Esophagus (tissue), 2 donors: Measurements from ENCODE around the gene TMEM86B. TPM values are rescaled to one million over a fixed set of nuclear protein-coding genes. Genes with fewer than 3 reads are reported as not detected.
A peak's percentile ranks its signal among the peaks of the same experiment; 100 is the strongest.
"Not testable (repeated sequence)": the region's sequence is repeated elsewhere in the genome, so short reads cannot be mapped to it uniquely, and the experiment has no call there.

Experiments
- H3K27ac ChIP-seq, 2 donors: one replicate each; pipeline ENCODE4 v1.5.1; 2013; ENCODE audit warnings: low read depth in 2 of 2, mild to moderate bottlenecking in 2 of 2, inconsistent platforms in 1 of 2, low read length in 1 of 2, moderate library complexity in 1 of 2
- H3K27me3 ChIP-seq, 2 donors: one replicate each; pipeline ENCODE4 v1.6.1; 2013; ENCODE audit warnings: low read length in 2 of 2, control low read depth in 1 of 2, mild to moderate bottlenecking in 1 of 2; ENCODE audit not compliant: insufficient read depth in 2 of 2, control insufficient read depth in 1 of 2
- H3K36me3 ChIP-seq, 2 donors: one replicate each; pipeline ENCODE4 v1.6.1; 2013; ENCODE audit warnings: low read length in 1 of 2; ENCODE audit not compliant: control insufficient read depth in 2 of 2, insufficient read depth in 2 of 2
- H3K4me1 ChIP-seq, 2 donors: one replicate each; pipeline ENCODE4 v1.6.1; 2013; ENCODE audit warnings: low read length in 1 of 2; ENCODE audit not compliant: control insufficient read depth in 2 of 2, insufficient read depth in 2 of 2
- H3K4me3 ChIP-seq, 2 donors: one replicate each; pipeline ENCODE4 v1.5.1; 2013; ENCODE audit warnings: low read length in 2 of 2, mild to moderate bottlenecking in 2 of 2, low read depth in 1 of 2, moderate library complexity in 1 of 2
- H3K9me3 ChIP-seq, 2 donors: one replicate each; pipeline ENCODE4 v1.6.1; 2013; ENCODE audit warnings: mild to moderate bottlenecking in 2 of 2, low read depth in 1 of 2, low read length in 1 of 2, moderate library complexity in 1 of 2; ENCODE audit not compliant: control insufficient read depth in 2 of 2, insufficient read depth in 1 of 2
- WGBS, 2 donors: extraction: QIAGEN DNeasy Blood & Tissue Kit; methylation state at CpG; one replicate each; pipeline ENCODE4 v1.1.7; 2013; 5-methylcytosine and 5-hydroxymethylcytosine counted together
- polyA plus RNA-seq, 2 donors: library from polyadenylated mRNA; stranded (reverse); fragments of 200-250 nt; gene quantifications; one replicate each; pipeline ENCODE4 v1.2.3, GENCODE V29; 2013
- donor health status: healthy with polysubstance abuse.
- donor health status: Bipolar disorder and iron deficiency.

The TMEM86B gene
- polyA plus RNA-seq, 2 donors, result 2.3 to 6.0 TPM

GRCh38 chr19:55209693-55210472, 18.7 kb downstream of the TMEM86B start:
- peaks cover 3 to 13% of the 10 kb centered on the region in 2 donors for H3K4me1 ChIP-seq
- H3K9me3 ChIP-seq, result peaks cover 2 to 3% of the 10 kb centered on the region in 2 donors
- H3K4me3 ChIP-seq, result no peak overlapping the region
- H3K27me3 ChIP-seq, result no peaks in the 10 kb centered on the region
- peak overlapping the region in 1 of 2 donors; percentile 61 for H3K27ac ChIP-seq
- no peaks in the 10 kb centered on the region for H3K36me3 ChIP-seq
- 59 to 61% methylated on average over 17 of the region's 17 CpGs for WGBS, 2 donors

GRCh38 chr19:55208880-55209692, 19.5 kb downstream of the TMEM86B start, which contains the start of gene PTPRH:
Gene PTPRH, minus strand, starts transcription at chr19:55209501. Its CDS starts 68 bp downstream, at chr19:55209433.
- Histone ChIP-seq H3K9me3 (peaks cover 2 to 3% of the 10 kb centered on the region in 2 donors), H3K4me1 (peaks cover 3 to 13% of the 10 kb centered on the region in 2 donors), H3K27ac (peak within 1 kb of the TSS in 1 of 2 donors; percentile 61), H3K27me3 (no peaks in the 10 kb centered on the region), H3K36me3 (no peaks in the 10 kb centered on the region), H3K4me3 (no peak within 1 kb of the TSS)
- WGBS, 2 donors, result 47 to 58% methylated on average over 17 of the region's 18 CpGs

DNA sequence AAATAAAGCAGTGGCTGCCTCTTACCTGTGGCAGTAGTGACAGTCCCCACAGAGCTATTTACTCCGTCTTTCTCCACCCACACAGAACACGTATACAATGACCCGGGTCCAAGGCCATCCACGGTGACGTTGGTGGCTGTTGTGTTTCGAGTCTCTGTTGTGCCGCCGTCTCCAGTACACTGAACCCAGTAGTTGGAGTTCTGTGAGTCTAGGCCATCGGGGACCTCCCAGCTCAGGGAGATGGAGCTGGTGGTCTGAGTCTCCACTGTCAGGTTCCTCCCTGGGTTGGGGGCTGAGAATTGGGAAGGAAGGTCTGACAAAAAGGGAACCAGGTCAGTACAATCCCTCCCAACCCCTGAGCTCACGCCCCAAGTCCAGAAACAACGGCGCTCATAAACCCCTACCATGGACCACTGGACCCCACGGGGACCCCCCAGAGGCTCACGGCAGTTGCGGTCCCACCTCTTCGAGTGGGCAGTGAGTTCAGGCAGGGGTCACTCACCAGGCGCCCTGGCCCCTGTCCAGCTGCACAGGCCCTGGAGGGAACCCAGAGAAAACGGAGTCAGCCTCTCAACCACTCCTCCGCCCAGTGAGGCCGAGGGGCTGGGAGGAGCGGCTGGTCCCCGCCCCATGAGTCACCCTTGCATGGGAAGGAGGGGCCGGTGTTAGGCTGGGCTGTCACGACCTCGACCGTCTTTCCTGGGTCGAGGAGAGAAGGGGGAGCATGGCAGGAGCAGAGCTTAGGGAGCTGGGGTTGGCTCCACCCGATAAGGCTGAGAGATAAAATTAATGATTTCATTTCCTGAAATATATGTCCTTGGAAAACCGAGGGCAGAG, 21.7 kb downstream of the TMEM86B start:
- H3K4me3 ChIP-seq, result no peak overlapping the region
- 23 to 33% methylated on average over 29 of the region's 29 CpGs for WGBS, 2 donors
- peaks cover 3 to 13% of the 10 kb centered on the region in 2 donors for H3K4me1 ChIP-seq
- peak overlapping the region in 1 of 2 donors; percentile 29 for H3K27ac ChIP-seq
- H3K27me3 ChIP-seq, result no peaks in the 10 kb centered on the region
- H3K36me3 ChIP-seq, result no peaks in the 10 kb centered on the region
- no peaks in the 10 kb centered on the region for H3K9me3 ChIP-seq

- not testable (repeated sequence) for H3K9me3 ChIP-seq, H3K27ac ChIP-seq, H3K4me1 ChIP-seq, H3K36me3 ChIP-seq, H3K27me3 ChIP-seq, H3K4me3 ChIP-seq
- 70 to 78% methylated on average over 10 of the region's 10 CpGs for WGBS, 2 donors
These were observed 26.4 kb downstream of the TMEM86B start for GRCh38 chr19:55202199-55202598.

GRCh38 chr19:55199620-55200204, 28.9 kb downstream of the TMEM86B start:
- Histone ChIP-seq H3K9me3 (no peaks in the 10 kb centered on the region), H3K36me3 (no peaks in the 10 kb centered on the region), H3K27ac (no peak overlapping the region), H3K4me1 (no peaks in the 10 kb centered on the region), H3K27me3 (no peaks in the 10 kb centered on the region), H3K4me3 (no peak overlapping the region)
- 53 to 58% methylated on average over 5 of the region's 5 CpGs for WGBS, 2 donors

DNA sequence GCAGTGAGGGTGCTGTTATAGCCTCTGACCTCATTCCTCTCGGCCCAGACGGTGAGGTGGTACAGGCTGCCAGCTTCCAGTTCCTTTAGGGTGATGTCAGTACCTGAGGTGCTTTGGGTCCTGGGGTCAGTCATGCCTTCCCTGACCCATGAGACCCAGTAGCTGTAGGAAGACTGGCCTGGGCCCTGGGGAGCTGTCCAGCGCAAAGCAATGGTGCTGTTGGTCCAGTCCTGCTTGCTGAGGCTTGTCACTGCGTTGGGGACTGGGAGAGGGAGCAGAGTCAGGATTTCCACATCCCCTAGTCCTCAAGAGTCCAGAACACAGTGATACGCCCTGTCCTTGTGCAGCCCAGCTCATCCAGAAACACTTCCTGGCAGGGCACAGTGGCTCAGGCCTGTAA, 29.9 kb downstream of the TMEM86B start:
- WGBS, 2 donors, result 58 to 69% methylated on average over 5 of the region's 5 CpGs
- Histone ChIP-seq H3K36me3 (no peaks in the 10 kb centered on the region), H3K27me3 (no peaks in the 10 kb centered on the region), H3K4me1 (no peaks in the 10 kb centered on the region), H3K4me3 (no peak overlapping the region), H3K27ac (no peak overlapping the region), H3K9me3 (no peaks in the 10 kb centered on the region)

DNA sequence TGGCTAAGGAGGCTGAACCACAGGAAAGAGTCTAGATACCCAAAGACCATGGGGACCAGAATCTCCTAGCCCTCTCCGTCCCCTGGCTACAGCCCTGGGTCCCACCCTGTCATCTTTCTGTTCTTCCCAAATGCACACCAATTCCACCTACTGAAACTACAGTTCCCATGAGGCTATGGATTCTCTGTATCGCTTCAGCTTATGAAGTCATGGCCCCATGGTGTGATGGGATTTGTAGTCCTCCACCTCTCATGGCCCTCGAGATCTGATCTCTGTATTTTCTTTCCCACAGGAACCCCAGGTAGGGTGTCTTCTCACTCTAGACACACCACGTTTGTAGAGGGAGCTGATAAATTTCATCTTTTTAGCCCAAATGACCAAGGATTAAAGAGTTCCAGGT, 31.0 kb downstream of the TMEM86B start:
- no peak overlapping the region for H3K4me3 ChIP-seq
- H3K27ac ChIP-seq, result no peak overlapping the region
- no peaks in the 10 kb centered on the region for H3K36me3 ChIP-seq
- no peaks in the 10 kb centered on the region for H3K4me1 ChIP-seq
- 60 to 72% methylated on average over 4 of the region's 4 CpGs for WGBS, 2 donors
- H3K27me3 ChIP-seq, result no peaks in the 10 kb centered on the region
- H3K9me3 ChIP-seq, result no peaks in the 10 kb centered on the region

DNA sequence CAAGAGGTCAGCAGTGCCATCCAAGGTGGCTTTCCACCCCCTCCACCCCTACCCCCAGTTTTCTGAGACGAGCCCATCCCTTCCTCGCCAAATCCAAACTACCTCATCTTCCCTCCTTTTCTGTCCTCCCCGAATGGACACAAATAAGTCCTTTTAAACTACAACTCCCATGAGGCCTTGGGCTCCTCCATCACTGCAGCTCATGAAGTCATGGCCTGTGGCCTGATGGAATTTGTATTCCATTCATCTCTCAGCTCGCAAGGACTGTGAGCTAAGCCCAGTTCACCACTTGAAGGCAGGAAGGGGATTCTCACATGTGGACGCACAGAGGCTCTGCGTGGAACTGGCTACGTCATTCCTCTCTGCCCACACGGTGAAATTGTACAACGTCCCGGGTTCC, 31.8 kb downstream of the TMEM86B start:
- H3K27ac ChIP-seq, result no peak overlapping the region
- H3K36me3 ChIP-seq, result no peaks in the 10 kb centered on the region
- H3K27me3 ChIP-seq, result no peaks in the 10 kb centered on the region
- no peaks in the 10 kb centered on the region for H3K9me3 ChIP-seq
- 88 to 91% methylated on average over 10 of the region's 10 CpGs for WGBS, 2 donors
- no peaks in the 10 kb centered on the region for H3K4me1 ChIP-seq
- H3K4me3 ChIP-seq, result no peak overlapping the region

GRCh38 chr19:55193481-55193880, 35.1 kb downstream of the TMEM86B start:
- WGBS, 2 donors, result 80 to 81% methylated on average over 12 of the region's 12 CpGs
- Histone ChIP-seq H3K4me1 (no peaks in the 10 kb centered on the region), H3K27me3 (no peaks in the 10 kb centered on the region), H3K27ac (no peak overlapping the region), H3K4me3 (no peak overlapping the region), H3K36me3 (no peaks in the 10 kb centered on the region), H3K9me3 (no peaks in the 10 kb centered on the region)
